ENCODE data around the gene CLIC4.

The CLIC4 gene

DNA sequence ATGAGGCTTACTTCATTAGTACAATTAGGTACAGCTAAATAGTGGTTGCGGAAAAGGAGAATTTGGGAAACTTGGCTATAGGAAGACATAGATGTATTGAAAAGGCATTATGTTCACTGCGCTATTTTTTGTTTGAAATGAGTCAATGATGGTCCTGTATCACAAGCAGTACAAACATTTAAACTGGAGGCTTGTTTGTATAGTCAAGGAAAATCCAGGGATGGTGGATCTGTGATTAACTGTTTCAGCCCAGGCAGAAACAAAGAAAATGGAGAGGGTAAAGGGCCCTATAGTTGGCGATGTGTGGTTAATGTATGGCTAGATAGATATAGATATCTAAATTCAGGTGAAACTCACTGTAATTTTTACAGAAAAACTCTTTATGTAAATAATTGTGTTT lies 79.9 kb downstream of the CLIC4 start:
- no peak for DNase-seq

DNA sequence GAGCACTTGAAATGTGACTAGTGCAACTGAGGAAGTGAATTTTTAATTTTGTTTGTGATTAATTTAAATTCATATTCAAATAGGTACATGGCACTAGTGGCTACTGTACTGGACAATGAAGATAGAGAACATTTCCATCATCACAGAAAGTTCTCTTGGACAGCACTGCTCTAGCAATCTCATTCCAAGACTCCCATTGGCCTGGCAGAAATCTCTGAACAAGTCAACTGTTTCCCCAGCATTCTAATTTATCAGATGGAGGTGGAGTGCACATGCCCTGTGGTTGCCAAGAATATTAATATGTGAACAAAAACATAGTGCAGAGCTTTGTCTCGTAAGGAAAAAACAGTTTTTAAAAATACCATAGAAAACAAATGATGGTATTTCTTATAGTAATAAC lies 81.3 kb downstream of the CLIC4 start:
- no peak for DNase-seq

DNA sequence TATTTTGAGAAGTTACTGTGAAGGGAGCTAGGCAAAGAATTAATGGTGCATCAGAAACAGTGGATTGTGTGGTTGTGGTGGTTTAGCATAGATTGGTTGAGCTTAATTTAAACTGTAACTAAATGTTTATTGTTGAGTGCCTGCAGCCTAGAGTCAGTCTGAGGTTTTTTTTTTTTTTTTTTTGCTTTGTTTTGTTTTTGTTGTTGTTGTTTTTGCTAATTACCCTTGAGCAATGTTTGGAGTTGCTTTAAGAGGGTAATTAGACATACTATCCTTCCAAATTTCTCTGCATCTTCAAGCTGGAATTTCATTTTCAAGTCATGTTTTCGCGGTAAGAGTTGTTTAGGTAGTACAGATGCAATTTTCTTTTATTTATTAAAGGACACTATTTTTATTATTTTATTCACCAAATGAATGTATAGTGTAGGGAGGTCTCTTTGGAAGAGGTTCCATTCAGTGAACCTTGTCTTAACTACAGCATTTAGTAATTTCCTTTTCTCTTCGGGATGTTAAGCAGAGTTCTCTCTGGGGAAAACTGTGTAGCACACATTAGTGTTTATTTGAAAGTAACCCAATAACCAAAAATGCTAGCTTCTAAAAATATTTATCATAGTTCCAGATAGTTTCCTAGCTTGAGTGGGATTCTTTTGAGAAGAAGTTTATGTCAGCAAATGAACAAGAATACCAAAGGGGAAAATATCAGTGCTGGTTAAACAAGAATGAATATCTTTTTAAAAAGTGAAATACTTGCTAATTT lies 82.3 kb downstream of the CLIC4 start:
- no peak for DNase-seq

DNA sequence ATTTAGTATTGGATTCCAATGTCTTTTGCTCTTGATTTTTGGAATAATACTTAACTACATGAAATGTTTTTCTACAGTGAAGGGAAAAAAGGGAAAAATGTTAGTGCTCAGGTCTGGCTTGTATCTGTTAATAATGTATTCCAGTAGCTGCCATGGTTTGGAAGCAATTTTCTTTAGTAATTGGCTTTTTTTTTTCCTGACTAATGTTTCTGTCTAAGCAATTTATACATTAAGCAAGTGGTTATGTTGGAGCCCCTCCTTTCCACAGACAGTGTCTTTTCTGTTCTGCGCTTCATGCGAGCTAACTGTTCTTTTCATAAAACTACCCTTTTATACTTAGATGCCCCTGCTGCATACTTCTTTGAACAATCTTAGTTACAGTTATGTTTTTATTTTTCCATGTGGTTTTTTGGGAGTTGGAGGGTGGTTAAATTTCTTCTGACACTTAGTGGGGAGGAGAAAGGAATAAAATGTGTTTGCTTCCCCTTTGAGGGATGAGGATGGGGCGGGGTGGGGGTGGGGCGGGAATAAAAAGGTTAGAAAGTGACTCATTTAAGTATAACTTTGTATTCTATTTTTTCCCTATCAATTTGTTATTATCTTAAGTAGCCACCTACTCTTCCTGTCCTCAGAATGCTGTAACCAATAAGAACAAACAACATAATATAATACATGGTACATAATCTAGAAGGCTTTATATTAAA lies 83.1 kb downstream of the CLIC4 start:
- no peak for DNase-seq

DNA sequence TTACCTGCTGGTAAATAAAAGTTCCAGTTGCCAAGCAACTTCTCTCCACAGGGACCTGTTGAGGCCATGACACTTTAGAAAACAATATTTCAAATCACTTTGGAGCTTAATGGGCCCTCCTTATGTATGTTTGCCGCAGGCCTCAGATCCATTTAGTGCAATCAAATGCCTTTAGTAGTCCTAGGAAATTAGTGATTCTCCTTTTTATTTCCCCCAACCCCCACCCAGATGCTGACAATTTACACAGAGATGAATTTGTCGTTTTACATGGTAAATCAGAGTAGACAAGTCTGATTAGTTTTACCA lies 83.6 kb downstream of the CLIC4 start:
- no peak for DNase-seq

DNA sequence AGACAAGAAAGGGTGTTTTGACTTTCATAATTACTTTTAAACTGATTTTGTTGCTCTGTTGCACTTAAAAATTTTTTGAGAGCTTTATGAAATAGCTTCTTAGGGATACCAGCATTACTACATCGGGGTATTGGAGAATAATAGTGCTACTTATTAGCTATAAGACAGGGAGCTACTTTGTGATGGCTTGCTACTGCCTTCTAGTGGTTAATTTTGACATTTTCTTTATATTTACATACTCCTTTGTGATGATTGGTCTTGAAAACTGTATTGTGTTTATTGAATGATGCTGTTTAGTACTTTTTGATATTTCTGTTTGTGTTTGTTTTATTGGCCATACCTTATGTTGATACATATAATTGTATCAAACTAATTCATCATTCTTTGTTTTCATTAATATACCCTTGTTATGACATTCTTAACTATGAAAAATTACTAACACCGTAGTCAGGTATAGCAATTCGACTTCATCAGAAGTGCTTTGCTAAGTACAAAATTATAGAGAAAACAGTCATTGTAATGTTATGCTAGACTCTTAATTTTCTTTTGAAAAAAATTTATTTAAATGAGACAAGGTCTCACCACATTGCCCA lies 85.5 kb downstream of the CLIC4 start:
- no peak for DNase-seq

DNA sequence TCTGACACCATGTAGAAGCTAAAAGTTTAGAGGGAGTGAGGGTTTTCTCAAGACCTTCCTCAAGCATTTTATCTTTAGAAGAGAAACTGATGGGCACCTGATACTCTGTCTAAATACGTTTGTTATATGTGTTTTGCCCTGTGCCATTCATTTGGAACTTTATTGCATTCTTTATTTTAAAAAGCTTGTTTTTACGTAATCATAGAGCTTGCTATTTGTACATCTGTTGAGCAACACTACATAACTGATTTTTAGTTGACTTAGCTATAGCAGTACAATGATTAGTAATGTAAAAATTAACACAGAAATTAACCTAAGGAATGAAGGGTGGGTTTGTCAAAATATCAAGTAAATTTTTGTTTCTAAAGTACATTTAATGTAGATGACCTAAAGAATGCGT lies 96.3 kb downstream of the CLIC4 start:
- no peak for DNase-seq

DNA sequence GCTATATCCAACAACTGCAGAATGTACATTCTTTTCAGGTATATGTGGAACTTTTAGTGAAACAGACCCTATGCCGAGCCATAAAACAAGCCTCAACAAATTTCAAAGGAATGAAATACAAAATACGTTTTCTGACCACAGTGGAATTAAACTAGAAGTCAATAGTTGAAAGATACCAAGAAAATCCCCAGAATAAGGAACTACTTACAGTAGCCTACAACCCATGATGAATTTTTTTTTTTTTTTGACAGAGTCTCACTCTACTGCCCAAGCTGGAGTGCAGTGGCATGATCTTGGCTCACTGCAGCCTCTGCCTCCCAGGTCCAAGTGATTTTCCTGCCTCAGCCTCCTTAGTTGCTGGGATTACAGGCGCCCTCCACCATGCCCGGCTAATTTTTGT lies 101.4 kb downstream of the CLIC4 start:
- DNase-seq = no peak

DNA sequence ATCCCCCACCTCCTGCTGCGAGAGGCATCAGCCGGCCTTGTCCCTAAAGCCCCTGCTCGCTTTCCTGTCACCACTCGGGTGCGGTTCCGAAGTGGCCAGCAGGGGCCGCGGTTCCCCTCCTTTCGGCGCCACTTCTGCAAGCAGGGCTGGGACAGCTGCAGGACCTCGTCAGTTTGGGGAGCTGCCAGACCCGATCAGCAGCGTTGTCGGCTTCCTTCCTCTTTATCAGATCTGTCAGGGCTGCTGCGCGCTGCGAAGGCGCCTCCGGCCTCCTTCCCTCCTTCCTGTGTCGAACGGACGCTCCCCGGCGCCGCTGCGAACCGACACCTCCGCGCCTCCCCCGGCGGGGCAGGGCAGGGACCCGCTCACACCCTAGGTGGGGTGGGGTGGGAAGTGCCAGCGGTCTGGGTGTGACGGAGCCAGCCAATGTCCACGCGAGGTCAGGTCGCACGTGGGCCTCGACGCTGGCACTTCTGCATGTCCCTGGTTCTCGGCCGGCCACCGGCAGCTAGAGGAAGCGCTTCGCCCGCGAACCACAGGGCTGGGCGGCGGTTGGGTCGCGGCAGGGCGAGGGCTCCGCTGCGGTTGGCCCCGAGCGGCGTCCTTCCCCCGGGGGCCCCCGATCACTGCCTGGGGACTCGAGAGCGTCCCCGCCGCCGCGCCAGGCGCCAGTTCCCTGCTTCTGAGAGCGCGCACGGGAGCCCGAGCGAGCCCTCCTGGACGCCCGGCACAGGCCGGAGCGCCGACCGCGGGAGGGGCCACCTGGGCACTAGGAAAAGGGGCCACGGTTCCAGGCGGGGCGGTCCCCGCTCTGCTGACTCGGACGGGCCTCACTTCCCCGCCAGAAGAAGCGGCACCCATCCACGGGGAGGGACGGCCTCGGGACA lies 103.0 kb downstream of the CLIC4 start:
- DNase-seq = peak; percentile 79

DNA sequence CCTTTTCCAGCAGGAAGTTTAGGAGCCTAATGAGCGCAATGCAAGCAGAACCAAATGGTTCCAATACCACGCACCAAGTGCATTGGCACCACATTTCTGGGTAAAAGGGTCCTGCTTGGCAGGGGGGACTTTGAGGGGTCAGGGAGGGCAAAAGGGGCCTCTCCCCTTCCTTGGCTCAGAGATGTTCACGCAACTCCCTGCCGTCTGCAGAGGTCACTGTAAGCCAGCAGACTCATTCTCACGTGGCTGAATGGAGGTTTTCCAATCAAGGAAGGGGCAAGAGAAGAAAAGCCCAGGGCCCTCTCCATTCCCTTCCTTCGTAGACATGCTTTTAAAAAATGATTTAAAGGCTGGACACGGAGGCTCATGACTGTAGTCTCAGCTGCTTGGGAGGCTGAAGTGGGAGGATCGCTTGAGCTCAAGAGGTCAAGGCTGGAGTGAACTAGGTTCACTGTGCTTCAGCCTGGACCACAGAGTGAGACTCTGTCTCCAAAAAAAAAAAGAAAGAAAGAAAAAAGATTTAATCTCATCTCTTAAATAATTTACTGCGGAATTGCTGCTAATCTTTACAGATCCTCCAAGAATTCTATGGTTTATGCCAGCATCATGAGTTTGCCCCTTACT lies 104.5 kb downstream of the CLIC4 start:
- DNase-seq = no peak

DNA sequence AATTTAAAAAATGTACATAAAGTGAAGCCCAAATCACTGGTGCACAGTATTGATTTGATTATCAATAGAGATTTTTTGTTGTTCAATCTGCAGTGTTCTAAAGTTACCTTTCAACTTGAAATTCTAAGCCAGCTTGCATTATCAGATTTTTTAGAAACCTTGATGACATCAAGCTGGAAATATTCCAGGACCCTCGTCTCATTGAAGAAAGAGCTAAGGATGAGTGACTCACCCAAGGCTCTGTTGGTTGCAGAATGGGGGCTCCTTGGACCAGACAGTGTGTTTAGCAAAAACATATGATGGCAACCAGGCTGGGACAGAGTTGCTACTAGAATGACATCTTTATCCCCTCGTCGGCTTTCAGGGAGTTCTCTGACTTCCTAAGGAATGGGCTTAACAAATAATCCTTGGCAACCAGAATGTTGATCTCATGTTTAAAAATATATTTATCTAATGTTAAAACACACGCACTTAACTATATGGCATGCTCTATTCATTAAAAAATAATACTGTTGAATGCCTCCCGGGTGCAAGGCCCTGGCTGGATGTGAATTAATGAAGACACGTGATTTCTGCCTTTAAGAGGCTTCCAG lies 105.2 kb downstream of the CLIC4 start:
- DNase-seq = no peak

DNA sequence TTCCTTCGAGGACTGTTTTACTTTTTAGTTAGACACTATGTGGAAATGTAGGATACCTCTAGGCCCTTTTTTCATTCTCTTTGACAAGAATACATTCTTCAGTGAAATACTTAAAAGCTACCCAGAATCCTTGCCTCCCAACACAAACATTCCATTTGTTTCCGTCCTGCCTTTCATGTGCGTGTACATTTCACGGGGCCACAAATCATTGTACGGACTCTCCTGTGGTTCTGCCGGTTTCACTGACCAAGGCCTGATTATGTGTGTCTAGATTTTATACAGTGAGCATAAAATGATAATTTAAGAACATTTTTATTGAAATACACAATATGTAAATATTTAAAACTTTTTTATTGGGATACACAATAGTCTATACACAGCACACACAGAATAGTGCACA lies 108.4 kb downstream of the CLIC4 start:
- no peak for DNase-seq

DNA sequence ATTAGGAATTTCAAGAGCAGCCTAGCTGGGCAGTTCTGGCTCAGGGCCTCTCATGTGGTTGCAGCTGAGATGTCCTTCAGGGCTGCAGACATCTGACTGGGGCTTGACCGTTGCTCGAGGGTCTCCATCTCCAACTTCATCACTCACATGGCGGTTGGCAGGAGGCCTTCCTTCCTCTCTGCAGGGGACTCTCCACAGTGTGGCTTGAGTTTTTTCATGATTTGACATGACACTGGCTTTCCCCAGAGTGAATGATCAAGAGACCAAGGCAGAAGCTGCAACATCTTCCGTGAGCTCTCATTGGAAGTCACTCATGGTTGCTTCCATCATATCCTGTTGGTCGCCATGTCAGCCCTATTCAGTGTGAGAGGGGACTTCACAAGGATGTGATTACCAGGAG lies 110.2 kb downstream of the CLIC4 start:
- DNase-seq = no peak

DNA sequence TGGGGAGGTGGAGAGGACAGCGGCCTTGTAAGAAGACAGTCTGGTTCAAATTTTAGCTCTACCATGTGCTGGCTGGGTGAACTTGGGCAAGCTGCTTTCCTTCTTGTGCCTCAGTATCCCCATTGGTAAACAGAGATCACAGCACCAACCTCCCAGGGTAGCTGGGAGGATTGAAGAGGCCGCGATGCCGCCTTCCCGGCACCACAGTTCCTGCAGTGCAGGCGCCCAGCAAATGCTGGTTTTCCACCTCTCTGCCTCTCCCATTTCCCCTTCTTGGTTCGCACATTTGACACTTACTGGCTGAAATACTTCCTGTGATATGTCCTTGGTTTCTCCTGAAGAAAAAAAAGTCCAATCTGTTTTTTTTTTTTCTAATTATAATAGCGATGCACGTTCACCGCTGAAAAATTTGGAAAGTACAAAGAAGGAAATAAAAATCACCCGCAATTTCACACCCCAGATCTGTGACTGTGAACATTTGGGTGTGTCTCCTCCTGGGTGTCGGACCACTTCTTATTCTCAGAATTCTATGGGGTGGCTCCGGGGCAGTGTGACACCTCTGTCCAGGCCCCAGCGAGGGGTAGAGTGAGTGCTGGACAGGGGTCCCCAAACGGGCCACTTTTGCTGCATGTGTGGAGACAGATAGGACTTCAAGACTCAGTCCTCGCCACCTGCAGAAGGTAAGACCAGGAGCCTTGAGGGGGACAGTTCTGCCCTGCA lies 111.7 kb downstream of the CLIC4 start:
- DNase-seq = no peak

DNA sequence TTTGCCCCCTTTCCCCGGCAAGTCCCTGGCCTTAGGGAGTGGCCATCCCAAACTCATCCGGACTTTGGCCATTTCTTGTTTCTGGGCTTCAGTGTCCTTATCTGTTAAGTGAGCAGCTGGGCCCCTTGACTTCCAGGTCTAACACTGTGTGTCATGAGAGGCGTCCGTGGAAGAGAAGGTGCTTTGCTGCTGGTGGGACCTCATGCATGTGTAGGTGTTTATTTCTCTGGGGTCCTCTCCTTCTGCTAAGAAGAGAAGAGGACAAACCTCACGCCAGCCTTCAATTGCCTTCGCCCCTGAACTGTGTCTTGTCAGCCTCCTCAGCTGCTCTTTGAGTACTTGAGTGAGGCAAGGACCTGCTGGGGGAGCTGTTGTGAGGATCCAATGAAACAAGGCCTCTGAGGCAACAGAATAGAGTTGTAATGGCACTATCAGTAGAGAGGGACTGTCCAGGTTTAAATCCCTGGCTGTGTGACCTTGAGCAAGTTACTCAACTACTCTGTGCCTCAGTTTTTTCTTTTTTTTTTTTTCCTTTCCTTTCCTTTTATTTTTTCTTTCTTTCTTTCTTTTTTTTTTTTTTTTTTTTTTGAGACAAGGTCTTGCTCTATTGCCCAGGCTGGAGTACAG lies 112.4 kb downstream of the CLIC4 start:
- DNase-seq = no peak

DNA sequence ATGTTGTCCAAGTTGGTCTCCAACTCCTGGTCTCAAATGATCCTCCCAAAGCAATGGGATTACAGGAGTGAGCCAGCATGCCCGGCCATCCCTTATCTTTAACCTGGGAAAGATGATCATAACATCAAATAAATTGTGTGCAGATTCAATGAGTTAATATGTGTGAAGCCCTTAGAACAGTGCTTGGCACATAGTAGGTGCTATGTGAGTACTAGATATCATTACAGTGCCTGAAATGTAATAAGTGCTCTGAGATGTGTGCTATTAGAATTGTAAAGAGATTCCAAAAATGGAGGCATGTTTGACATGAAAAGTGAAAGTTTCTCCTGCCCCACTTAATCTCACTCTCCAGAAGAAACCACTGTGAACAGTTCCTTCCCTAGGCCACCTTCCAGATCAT lies 113.0 kb downstream of the CLIC4 start:
- DNase-seq = no peak

DNA sequence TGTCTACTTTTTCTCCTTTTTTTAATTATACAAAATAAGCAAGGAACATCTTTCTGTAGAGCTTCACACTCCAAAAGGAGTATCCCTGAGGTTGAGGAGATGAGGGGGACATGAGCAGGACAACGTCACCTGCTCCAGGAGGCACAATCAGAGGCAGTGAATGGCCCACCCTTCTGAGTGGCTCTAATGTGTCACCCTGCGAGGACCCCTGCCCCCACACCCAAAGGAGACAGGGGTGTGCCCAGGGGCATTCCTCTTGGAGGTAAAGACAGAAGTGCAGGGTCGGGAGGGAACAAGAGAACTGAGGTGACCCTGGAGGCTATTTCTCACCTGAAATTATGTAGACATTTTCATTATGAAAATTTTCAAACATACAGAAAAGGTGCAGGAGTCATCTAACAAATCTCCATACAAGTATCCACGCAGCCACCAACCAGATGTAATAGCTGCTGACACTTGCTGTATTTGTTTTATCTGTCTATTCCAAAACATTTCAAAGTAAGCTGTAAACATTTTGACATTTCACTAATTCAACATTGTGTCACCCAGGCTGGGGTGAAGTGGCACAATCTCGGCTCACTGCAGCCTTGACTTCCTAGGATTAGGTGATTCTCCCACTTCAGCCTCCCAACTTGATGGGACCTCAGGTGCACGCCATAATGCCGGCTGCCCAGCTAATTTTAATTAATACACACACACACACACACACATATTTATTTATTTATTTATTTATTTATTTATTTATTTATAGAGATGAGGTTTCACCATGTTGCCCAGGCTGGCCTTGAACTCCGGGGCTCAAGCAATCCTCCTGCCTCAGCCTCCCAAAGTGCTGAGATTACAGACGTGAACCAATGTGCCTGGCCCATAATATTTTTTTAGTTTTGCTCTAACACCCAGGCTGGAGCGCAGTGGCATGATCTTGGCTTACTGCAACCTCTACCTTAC lies 114.1 kb downstream of the CLIC4 start:
- no peak for DNase-seq

DNA sequence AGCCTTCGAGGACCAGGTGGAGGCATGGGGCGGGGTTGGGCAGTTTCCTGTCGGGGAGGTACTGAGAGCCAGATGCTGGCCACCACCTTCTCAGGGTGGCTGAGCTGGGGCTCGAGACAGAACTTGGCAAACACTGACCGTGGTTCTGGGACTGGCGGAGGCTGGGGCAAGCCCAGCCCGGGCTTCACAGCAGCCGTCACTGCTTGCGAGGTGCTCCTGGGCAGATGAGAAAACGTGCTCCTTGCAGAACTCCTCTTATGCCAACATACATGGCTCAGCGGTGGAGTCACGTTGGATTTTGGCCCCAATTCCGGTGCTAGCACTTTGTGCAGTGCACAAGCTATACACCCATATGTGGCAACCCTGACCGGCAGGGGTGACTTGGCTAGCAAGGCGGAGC lies 115.6 kb downstream of the CLIC4 start:
- no peak for DNase-seq

DNA sequence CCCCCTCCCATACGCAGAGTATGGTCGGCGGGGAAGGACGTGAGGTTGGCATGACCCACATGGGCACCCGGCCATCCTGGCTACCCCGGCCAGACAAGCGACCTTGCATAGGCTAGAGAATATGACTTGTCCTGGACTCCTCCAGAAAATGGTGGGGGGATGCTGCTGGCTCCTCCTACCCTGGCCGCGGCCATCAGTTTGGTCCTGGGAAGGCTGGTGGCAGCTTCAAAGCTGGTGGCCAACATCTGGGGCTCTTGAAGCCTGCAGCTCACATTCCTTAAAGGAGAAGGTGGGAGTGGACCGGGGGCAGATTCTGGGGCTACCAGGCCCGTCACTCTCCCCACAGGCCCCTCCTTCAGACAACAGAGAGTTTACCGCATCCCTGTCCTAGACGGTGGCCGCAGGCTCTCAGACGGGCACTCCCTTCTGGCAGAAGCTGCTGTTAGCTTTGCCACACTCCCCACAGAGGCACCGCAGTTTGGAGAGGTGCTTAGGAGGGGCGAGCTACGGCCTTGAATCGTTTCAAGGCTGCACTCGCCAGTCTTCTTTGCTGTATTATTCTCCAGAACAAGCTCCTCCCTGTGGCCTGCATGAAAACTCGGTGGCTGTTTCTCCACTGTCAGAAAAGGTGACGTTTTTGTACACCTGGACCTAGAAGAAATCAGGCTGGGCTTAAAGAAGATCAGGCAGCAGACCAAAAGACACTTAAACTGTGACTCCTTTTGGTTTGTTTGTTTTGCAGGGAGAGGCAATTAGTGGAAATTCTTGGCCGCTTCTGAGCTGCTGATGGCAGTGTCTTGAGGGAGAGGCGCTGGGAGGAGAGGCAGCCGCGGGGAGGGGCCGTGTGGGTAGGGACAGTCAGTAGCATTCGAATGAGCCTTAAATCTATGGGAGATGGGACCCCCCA lies 116.8 kb downstream of the CLIC4 start:
- DNase-seq = no peak
